ENCODE results near the gene TIGD6.
"Not testable (repeated sequence)": the region's sequence is repeated elsewhere in the genome, so short reads cannot be mapped to it uniquely, and the experiment has no call there.

DNA sequence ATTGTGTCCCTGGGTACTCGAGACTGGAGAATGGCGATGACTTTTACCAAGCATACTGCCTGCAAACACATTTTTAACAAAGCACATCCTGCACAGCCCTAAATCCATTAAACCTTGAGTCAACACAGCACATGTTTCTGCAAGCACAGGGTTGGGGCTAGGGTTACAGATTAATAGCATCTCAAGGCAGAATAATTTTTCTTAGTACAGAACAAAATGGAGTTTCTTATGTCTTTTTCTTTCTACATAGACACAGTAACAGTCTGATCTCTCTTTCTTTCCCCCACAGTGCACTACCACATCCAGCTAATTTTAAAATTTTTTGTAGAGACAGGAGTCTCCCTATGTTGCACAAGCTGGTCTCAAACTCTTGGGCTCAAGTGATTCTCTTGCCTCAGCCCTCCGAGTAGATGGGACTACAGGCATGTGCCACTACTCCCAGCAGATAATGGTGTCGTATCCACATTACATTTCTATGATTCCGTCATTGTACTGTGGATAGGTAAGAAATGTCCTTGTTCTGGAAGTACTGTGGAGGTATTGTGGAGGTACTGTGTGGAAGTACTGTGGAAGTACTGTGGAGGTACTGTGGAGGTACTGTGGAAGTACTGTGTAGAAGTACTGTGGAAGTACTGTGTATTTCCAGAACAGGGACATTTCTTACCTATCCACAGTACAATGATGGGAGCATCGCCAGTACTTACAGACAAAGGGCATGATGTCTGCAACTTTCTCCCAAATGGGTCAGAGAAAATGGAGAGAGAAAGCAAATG is 57.1 kb downstream of the TIGD6 start:
- not testable (repeated sequence) for TF ChIP-seq SREBF1 (IDR thresholded peaks at IDR 0.05; ENCODE audit: borderline replicate concordance, low read depth, low read length); STAG1 (CRISPR knock-in tag; IDR thresholded peaks at IDR 0.05; ENCODE audit: borderline replicate concordance); EZH2 (IDR thresholded peaks at IDR 0.05; ENCODE audit: borderline replicate concordance, low read depth, low read length); ATF7 (IDR thresholded peaks at IDR 0.05); EP300 (IDR thresholded peaks at IDR 0.05; ENCODE audit: low read length); ETV6 (IDR thresholded peaks at IDR 0.05; ENCODE audit: borderline replicate concordance in 1 of 2, low read depth in 2 of 2, low read length in 1 of 2); ETV6 (CRISPR knock-in tag; IDR thresholded peaks at IDR 0.05; ENCODE audit: borderline replicate concordance); TBP (optimal IDR thresholded peaks at IDR 0.05; ENCODE audit: low read depth, low read length)
- TF ChIP-seq, protein P1, sequence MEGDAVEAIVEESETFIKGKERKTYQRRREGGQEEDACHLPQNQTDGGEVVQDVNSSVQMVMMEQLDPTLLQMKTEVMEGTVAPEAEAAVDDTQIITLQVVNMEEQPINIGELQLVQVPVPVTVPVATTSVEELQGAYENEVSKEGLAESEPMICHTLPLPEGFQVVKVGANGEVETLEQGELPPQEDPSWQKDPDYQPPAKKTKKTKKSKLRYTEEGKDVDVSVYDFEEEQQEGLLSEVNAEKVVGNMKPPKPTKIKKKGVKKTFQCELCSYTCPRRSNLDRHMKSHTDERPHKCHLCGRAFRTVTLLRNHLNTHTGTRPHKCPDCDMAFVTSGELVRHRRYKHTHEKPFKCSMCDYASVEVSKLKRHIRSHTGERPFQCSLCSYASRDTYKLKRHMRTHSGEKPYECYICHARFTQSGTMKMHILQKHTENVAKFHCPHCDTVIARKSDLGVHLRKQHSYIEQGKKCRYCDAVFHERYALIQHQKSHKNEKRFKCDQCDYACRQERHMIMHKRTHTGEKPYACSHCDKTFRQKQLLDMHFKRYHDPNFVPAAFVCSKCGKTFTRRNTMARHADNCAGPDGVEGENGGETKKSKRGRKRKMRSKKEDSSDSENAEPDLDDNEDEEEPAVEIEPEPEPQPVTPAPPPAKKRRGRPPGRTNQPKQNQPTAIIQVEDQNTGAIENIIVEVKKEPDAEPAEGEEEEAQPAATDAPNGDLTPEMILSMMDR (IDR thresholded peaks at IDR 0.05 in 2 of 3, conservative IDR thresholded peaks at IDR 0.05 in 1 of 3; ENCODE audit: insufficient read depth in 2 of 3, low read depth in 1 of 3, low read length in 3 of 3): not testable (repeated sequence)
- TF ChIP-seq, protein P2, sequence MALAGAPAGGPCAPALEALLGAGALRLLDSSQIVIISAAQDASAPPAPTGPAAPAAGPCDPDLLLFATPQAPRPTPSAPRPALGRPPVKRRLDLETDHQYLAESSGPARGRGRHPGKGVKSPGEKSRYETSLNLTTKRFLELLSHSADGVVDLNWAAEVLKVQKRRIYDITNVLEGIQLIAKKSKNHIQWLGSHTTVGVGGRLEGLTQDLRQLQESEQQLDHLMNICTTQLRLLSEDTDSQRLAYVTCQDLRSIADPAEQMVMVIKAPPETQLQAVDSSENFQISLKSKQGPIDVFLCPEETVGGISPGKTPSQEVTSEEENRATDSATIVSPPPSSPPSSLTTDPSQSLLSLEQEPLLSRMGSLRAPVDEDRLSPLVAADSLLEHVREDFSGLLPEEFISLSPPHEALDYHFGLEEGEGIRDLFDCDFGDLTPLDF (CRISPR knock-in tag; IDR thresholded peaks at IDR 0.05): not testable (repeated sequence)
- TF ChIP-seq, protein P3, sequence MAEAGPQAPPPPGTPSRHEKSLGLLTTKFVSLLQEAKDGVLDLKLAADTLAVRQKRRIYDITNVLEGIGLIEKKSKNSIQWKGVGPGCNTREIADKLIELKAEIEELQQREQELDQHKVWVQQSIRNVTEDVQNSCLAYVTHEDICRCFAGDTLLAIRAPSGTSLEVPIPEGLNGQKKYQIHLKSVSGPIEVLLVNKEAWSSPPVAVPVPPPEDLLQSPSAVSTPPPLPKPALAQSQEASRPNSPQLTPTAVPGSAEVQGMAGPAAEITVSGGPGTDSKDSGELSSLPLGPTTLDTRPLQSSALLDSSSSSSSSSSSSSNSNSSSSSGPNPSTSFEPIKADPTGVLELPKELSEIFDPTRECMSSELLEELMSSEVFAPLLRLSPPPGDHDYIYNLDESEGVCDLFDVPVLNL (CRISPR knock-in tag; IDR thresholded peaks at IDR 0.05; ENCODE audit: low read depth): not testable (repeated sequence)
- TF ChIP-seq, protein P4, sequence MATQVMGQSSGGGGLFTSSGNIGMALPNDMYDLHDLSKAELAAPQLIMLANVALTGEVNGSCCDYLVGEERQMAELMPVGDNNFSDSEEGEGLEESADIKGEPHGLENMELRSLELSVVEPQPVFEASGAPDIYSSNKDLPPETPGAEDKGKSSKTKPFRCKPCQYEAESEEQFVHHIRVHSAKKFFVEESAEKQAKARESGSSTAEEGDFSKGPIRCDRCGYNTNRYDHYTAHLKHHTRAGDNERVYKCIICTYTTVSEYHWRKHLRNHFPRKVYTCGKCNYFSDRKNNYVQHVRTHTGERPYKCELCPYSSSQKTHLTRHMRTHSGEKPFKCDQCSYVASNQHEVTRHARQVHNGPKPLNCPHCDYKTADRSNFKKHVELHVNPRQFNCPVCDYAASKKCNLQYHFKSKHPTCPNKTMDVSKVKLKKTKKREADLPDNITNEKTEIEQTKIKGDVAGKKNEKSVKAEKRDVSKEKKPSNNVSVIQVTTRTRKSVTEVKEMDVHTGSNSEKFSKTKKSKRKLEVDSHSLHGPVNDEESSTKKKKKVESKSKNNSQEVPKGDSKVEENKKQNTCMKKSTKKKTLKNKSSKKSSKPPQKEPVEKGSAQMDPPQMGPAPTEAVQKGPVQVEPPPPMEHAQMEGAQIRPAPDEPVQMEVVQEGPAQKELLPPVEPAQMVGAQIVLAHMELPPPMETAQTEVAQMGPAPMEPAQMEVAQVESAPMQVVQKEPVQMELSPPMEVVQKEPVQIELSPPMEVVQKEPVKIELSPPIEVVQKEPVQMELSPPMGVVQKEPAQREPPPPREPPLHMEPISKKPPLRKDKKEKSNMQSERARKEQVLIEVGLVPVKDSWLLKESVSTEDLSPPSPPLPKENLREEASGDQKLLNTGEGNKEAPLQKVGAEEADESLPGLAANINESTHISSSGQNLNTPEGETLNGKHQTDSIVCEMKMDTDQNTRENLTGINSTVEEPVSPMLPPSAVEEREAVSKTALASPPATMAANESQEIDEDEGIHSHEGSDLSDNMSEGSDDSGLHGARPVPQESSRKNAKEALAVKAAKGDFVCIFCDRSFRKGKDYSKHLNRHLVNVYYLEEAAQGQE (IDR thresholded peaks at IDR 0.05; ENCODE audit: borderline replicate concordance): not testable (repeated sequence)
- TF ChIP-seq, protein P4 (CRISPR knock-in tag; IDR thresholded peaks at IDR 0.05; ENCODE audit: low read depth): not testable (repeated sequence)
